Activated naive CD8-positive, alpha-beta T cell treated with anti-CD3 and anti-CD28 coated beads, Interleukin-2, amount 10 ng/mL, durations not matched to agents 7 days and 5 days (primary cell): ENCODE data around the gene LAMP1. TPM values are rescaled to one million over a fixed set of nuclear protein-coding genes. Genes with fewer than 3 reads are reported as not detected.
"Not testable (repeated sequence)": the region's sequence is repeated elsewhere in the genome, so short reads cannot be mapped to it uniquely, and the experiment has no call there.

ENCODE experiments used
- ATAC-seq: fragments of 150-1000 bp; cut with Tn5 transposase; one replicate; pipeline ENCODE4 v1.10.0; 2021; ENCODE audit warnings: low read depth, moderate library complexity
- POLR2A ChIA-PET: fragments of 350-600 bp; sonication (Branson Sonifier 250); formaldehyde crosslinking; loops from one replicate; lab custom pipeline; 2021; ENCODE audit warnings: antibody characterized with exemption; lab: Charles Lee
- DNase-seq: peaks from one replicate; pipeline ENCODE4 v3.0.0; 2021
- H3K27ac Mint-ChIP-seq: one replicate; pipeline ENCODE4 v1.8.0; 2022; ENCODE audit warnings: mild to moderate bottlenecking, mixed read lengths
- H3K27me3 Mint-ChIP-seq: one replicate; pipeline ENCODE4 v1.8.0; 2022; ENCODE audit warnings: mild to moderate bottlenecking, moderate library complexity, mixed read lengths
- H3K36me3 Mint-ChIP-seq: one replicate; pipeline ENCODE4 v1.8.0; 2021; ENCODE audit warnings: mild to moderate bottlenecking, mixed read lengths
- H3K4me1 Mint-ChIP-seq: one replicate; pipeline ENCODE4 v1.8.0; 2021; ENCODE audit warnings: mixed read lengths
- H3K4me3 Mint-ChIP-seq: one replicate; pipeline ENCODE4 v1.8.0; 2022; ENCODE audit warnings: mild to moderate bottlenecking, moderate library complexity, mixed read lengths
- H3K9me3 Mint-ChIP-seq: one replicate; pipeline ENCODE4 v1.8.0; 2021; ENCODE audit warnings: mixed read lengths
- total RNA-seq, 2 experiments: library from RNA; stranded (reverse); gene quantifications; one replicate each; pipeline ENCODE4 v1.2.3, GENCODE V29; 2021

LAMP1 gene
- total RNA-seq, 2 experiments from 2014 or later, result 90.1 to 96.5 TPM

DNA sequence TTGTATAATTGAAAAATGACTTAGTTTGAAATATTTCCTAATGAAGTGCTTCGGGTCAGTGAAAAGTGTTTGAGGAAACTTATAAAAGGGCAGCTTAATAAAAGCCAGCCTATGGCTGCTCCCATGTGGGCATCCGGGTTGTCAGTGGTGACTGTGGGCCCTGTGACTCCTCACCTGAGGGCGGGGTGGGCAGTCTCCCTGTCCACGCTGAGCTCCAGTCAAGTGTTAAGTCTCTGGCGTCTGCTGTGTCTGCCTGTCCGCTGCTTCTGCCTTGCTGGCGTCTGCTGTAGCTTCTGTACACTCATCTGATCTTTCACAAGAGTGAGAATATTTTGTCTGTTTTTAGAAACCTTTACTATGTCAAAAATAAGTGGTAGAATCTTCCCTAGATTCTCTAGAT is 7.1 kb downstream of the LAMP1 start:
- Mint-ChIP-seq H3K36me3 (peaks cover 6% of the 10 kb centered on the region), H3K4me3 (no peak overlapping the region), H3K27me3 (no peaks in the 10 kb centered on the region), H3K9me3 (no peaks in the 10 kb centered on the region), H3K4me1 (peaks cover 9% of the 10 kb centered on the region), H3K27ac (no peak overlapping the region)
- DNase-seq (no peak), ATAC-seq (no peak)
- POLR2A ChIA-PET, result no interaction called here

DNA sequence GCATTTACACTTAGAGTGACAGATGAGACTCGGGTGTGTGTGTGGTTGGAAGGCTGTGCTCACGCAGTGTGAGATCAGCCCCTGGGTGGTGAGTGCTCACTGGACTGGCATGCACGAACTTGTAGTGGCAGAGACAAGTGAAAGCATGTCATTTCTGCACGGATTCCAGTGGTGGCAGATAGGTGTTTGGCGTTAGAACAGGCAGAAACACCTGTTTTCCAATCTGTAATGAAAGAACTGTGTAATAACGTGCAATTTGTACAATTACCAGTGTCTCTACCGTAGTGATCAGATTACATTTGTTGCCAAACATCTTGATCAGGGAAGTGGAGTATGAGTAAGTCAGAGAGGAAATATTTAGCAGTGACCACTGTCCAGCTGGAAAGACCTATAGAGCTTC is 8.2 kb downstream of the LAMP1 start:
- H3K27me3 Mint-ChIP-seq, result no peaks in the 10 kb centered on the region
- H3K36me3 Mint-ChIP-seq, result peaks cover 10% of the 10 kb centered on the region
- H3K4me3 Mint-ChIP-seq, result no peak overlapping the region
- no peaks in the 10 kb centered on the region for H3K9me3 Mint-ChIP-seq
- no peak for ATAC-seq
- POLR2A ChIA-PET, result no interaction called here
- H3K27ac Mint-ChIP-seq, result no peak overlapping the region
- DNase-seq, result no peak
- H3K4me1 Mint-ChIP-seq, result peaks cover 9% of the 10 kb centered on the region

DNA sequence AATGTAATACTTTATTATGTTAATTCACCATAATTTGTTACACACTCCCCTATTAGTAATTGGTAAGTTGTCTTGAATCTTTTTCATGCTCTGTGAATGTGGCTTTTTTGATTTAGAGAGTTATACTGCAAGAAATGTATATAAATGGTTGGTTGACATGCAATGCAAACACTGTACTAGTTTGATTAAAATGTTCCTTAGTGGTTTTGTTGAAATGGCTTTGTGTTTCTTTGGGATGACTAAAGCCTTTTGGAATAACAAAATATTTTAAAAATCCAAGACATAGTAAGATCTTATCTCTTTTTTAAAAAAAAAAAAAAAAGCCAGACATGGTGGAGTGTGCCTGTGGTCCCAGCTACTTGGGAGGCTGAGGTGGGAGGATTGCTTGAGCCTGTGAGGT is 10.5 kb downstream of the LAMP1 start:
- ATAC-seq (no peak), DNase-seq (no peak)
- POLR2A ChIA-PET, result no interaction called here
- Mint-ChIP-seq H3K4me1 (peaks cover 5% of the 10 kb centered on the region), H3K9me3 (no peaks in the 10 kb centered on the region), H3K4me3 (no peak overlapping the region), H3K27me3 (no peaks in the 10 kb centered on the region), H3K36me3 (peaks cover 11% of the 10 kb centered on the region), H3K27ac (no peak overlapping the region)

DNA sequence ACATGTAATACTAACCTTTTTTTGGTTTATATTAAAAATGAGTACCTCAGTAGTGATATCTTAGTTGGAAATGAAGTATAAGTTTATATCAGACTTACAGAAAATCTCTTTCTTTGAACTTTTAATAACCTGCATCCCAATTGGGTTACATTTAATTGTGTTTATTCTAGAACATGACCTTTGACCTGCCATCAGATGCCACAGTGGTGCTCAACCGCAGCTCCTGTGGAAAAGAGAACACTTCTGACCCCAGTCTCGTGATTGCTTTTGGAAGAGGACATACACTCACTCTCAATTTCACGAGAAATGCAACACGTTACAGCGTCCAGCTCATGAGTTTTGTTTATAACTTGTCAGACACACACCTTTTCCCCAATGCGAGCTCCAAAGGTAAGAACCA is 12.4 kb downstream of the LAMP1 start:
- POLR2A ChIA-PET, result no interaction called here
- peaks cover 11% of the 10 kb centered on the region for H3K36me3 Mint-ChIP-seq
- no peaks in the 10 kb centered on the region for H3K9me3 Mint-ChIP-seq
- no peak overlapping the region for H3K27ac Mint-ChIP-seq
- H3K4me3 Mint-ChIP-seq, result no peak overlapping the region
- DNase-seq, result no peak
- no peaks in the 10 kb centered on the region for H3K27me3 Mint-ChIP-seq
- no peak for ATAC-seq
- peaks cover 2% of the 10 kb centered on the region for H3K4me1 Mint-ChIP-seq

DNA sequence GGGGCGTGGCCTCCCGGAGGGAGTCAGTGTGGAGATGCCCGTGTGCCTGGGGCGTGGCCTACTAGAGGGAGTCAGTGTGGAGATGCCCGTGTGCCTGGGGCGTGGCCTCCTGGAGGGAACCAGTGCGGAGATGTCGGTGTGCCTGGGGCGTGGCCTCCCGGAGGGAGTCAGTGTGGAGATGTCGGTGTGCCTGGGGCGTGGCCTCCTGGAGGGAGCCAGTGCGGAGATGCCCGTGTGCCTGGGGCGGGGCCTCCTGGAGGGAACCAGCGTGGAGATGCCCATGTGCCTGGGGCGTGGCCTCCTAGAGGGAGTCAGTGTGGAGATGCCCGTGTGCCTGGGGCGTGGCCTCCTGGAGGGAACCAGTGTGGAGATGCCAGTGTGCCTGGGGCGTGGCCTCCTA is 17.1 kb downstream of the LAMP1 start:
- H3K4me3 Mint-ChIP-seq, H3K9me3 Mint-ChIP-seq, POLR2A ChIA-PET, ATAC-seq, H3K4me1 Mint-ChIP-seq, H3K27me3 Mint-ChIP-seq, H3K36me3 Mint-ChIP-seq, H3K27ac Mint-ChIP-seq, DNase-seq: not testable (repeated sequence)

DNA sequence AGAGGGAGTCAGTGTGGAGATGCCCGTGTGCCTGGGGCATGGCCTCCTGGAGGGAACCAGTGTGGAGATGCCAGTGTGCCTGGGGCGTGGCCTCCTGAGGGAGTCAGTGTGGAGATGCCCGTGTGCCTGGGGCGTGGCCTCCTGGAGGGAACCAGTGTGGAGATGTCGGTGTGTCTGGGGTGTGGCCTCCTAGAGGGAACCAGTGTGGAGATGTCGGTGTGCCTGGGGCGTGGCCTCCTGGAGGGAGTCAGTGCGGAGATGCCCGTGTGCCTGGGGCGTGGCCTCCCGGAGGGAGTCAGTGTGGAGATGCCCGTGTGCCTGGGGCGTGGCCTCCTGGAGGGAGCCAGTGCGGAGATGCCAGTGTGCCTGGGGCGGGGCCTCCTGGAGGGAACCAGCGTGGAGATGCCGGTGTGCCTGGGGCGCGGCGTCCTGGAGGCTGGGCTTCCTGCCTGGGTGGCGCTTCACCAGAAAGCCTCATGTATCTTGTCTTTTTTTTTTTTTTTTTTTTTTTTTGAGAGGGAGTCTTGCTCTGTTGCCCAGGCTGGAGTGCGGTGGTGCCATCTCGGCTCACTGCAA is 17.9 kb downstream of the LAMP1 start:
- H3K4me1 Mint-ChIP-seq, H3K27ac Mint-ChIP-seq, ATAC-seq, H3K9me3 Mint-ChIP-seq, H3K36me3 Mint-ChIP-seq, H3K27me3 Mint-ChIP-seq, DNase-seq, POLR2A ChIA-PET, H3K4me3 Mint-ChIP-seq: not testable (repeated sequence)

DNA sequence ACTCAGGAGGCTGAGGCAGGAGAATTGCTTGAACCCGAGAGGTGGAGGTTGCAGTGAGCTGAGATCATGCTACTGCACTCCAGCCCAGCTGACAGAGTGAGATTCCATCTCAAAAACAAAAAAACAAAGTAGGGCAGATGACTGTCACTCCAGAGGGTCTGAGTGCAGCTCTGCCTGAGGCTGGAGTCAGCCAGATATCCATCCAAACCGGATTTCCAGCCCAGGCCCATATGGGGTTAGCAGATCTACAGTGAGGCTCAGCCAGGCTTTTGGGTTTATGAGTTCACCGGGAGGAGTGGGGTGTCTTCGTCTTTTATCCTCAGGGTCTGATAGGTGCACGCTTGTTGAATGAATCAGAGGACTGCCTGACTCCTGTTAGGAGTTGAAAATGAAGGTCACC is 19.0 kb downstream of the LAMP1 start:
- no peaks in the 10 kb centered on the region for H3K9me3 Mint-ChIP-seq
- POLR2A ChIA-PET, result no interaction called here
- H3K27me3 Mint-ChIP-seq, result no peaks in the 10 kb centered on the region
- ATAC-seq, result no peak
- H3K4me3 Mint-ChIP-seq, result no peak overlapping the region
- H3K4me1 Mint-ChIP-seq, result peaks cover 4% of the 10 kb centered on the region
- H3K36me3 Mint-ChIP-seq, result peaks cover 5% of the 10 kb centered on the region
- DNase-seq, result no peak
- H3K27ac Mint-ChIP-seq, result no peak overlapping the region

DNA sequence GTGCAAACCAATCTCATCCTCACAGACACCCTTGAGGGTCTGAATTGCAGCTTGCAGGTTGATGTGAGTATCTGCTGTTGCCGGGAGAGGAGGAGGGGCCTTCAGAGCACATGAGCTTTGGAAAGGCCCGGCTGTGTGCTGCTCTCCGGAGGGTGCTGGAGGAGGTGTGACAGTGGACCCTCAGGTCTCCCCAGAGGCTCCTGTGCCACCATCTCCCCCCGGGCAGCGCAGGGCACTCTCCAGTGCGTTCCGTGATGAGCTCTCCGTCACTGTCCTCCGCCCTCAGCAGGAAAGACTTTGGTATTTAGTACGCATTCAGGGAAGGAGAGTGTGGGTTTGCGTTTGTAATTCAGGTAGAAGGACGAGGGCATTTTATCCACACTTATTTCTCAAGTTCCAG is 20.0 kb downstream of the LAMP1 start:
- Mint-ChIP-seq H3K9me3 (no peaks in the 10 kb centered on the region), H3K4me3 (no peak overlapping the region), H3K27ac (no peak overlapping the region), H3K4me1 (peaks cover 4% of the 10 kb centered on the region), H3K36me3 (peaks cover 6% of the 10 kb centered on the region), H3K27me3 (no peaks in the 10 kb centered on the region)
- ATAC-seq, result no peak
- POLR2A ChIA-PET, result interaction anchor here (0.6 kb wide), 1 partner anchor 44 kb away, joined by 3 read pairs; no protein-coding TSS in a partner anchor
- DNase-seq, result no peak

DNA sequence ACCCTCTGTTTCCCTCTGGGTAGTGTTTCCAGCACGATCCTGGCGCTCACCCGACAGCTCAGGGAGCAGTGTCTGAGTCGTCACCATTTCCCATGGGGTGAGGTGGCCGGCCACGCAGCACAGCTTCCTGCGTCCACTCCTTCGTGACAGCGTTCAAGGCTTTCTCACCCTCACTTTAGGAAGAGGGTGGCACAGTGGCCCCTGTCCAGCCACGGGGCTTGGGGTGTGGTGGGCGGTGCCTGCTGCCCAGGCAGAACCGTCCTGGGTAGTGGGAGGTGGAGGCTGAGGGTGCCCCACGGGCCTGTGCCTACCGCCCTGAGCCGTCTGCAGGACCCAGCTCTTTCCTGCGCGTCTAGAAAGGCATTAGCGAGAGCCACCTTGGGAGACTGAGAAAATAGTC is 21.9 kb downstream of the LAMP1 start:
- ATAC-seq (no peak), DNase-seq (no peak)
- peaks cover 4% of the 10 kb centered on the region for H3K4me1 Mint-ChIP-seq
- H3K27me3 Mint-ChIP-seq, result no peaks in the 10 kb centered on the region
- H3K4me3 Mint-ChIP-seq, result no peak overlapping the region
- no peak overlapping the region for H3K27ac Mint-ChIP-seq
- H3K36me3 Mint-ChIP-seq, result peaks cover 12% of the 10 kb centered on the region
- H3K9me3 Mint-ChIP-seq, result no peaks in the 10 kb centered on the region
- POLR2A ChIA-PET, result no interaction called here

DNA sequence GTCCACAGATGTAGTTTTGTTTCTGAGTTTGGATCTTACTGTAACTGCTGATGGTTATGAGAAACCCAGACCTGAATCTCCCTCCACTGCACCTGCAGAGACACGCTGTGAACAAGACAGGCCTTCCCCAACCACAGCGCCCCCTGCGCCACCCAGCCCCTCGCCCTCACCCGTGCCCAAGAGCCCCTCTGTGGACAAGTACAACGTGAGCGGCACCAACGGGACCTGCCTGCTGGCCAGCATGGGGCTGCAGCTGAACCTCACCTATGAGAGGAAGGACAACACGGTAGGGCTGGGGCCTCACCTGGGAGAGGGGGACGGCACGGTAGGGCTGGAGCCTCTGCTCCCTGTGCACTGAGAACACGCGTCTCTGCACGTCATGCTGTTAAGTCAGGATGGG is 22.3 kb downstream of the LAMP1 start:
- POLR2A ChIA-PET, result no interaction called here
- H3K27ac Mint-ChIP-seq, result no peak overlapping the region
- no peaks in the 10 kb centered on the region for H3K27me3 Mint-ChIP-seq

DNA sequence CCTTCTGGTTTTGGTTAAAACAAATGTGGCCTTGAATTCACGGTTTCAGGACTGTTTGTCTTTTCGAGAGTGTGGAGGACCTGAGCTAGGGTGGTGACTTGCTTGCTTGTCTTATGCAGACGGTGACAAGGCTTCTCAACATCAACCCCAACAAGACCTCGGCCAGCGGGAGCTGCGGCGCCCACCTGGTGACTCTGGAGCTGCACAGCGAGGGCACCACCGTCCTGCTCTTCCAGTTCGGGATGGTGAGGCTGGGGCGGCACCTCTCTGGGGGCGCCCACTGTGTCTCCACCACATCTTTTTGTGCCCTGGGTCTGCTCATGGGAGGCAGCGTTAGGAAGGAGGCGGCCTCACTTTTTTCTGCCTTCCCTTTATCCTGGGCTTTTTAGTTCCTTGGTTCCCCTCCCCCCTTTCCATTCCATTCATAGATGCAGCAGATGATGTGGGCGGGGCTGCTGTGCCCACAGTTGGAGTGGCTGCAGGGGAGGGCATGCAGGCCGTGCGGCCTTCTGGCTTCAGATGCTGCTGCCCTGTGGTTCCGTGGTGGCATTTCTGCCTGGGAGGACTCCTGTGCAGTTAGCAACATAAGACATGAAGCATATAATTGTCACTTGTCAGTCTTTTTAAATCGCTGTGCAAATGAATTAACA is 23.3 kb downstream of the LAMP1 start:
- H3K4me3 Mint-ChIP-seq, result no peak overlapping the region
- no peak overlapping the region for H3K27ac Mint-ChIP-seq
- ATAC-seq (no peak), DNase-seq (no peak)
- peaks cover 12% of the 10 kb centered on the region for H3K36me3 Mint-ChIP-seq
- H3K27me3 Mint-ChIP-seq, result no peaks in the 10 kb centered on the region
- POLR2A ChIA-PET, result no interaction called here
- H3K4me1 Mint-ChIP-seq, result no peaks in the 10 kb centered on the region
- H3K9me3 Mint-ChIP-seq, result no peaks in the 10 kb centered on the region

More for the DNA sequence above, 22.3 kb downstream of the LAMP1 start:
- H3K36me3 Mint-ChIP-seq, result peaks cover 12% of the 10 kb centered on the region
- H3K9me3 Mint-ChIP-seq, result no peaks in the 10 kb centered on the region
- DNase-seq (no peak), ATAC-seq (no peak)
- H3K4me1 Mint-ChIP-seq, result peaks cover 4% of the 10 kb centered on the region
- H3K4me3 Mint-ChIP-seq, result no peak overlapping the region

DNA sequence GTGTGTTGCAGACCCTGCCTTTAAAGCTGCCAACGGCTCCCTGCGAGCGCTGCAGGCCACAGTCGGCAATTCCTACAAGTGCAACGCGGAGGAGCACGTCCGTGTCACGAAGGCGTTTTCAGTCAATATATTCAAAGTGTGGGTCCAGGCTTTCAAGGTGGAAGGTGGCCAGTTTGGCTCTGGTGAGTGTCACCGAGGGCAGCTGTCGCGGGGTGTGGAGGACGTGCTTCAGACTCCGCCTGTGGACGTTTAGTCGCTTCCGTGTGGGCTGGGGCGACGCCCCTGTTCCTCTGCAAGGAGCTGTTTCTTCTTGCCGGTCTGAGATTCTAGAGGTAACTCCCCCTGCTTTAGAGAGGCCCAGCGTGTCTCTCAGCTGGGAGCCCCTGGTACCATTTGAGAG is 24.5 kb downstream of the LAMP1 start:
- ATAC-seq, result no peak
- H3K36me3 Mint-ChIP-seq, result peaks cover 12% of the 10 kb centered on the region
- POLR2A ChIA-PET, result no interaction called here
- no peak overlapping the region for H3K27ac Mint-ChIP-seq
- no peaks in the 10 kb centered on the region for H3K4me1 Mint-ChIP-seq
- DNase-seq, result no peak
- H3K27me3 Mint-ChIP-seq, result peaks cover under 1% of the 10 kb centered on the region
- H3K9me3 Mint-ChIP-seq, result no peaks in the 10 kb centered on the region
- H3K4me3 Mint-ChIP-seq, result no peak overlapping the region

DNA sequence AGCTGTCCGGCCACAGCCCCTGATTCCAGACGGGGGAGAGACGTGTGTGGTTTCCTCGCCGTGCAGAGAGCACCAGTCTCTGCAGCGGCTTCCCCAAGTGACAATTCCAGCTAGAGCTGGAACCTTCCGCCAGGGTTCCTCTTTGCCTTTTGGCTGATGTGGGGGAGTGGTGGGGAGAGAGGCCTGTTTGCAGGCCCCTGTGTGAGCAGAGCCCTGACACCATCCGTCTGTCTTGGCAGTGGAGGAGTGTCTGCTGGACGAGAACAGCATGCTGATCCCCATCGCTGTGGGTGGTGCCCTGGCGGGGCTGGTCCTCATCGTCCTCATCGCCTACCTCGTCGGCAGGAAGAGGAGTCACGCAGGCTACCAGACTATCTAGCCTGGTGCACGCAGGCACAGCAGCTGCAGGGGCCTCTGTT is 25.0 kb downstream of the LAMP1 start:
- no peaks in the 10 kb centered on the region for H3K4me1 Mint-ChIP-seq
- H3K4me3 Mint-ChIP-seq, result no peak overlapping the region
- POLR2A ChIA-PET, result no interaction called here
- DNase-seq (no peak), ATAC-seq (no peak)
- no peaks in the 10 kb centered on the region for H3K9me3 Mint-ChIP-seq
- H3K27me3 Mint-ChIP-seq, result peaks cover 1% of the 10 kb centered on the region
- no peak overlapping the region for H3K27ac Mint-ChIP-seq
- peaks cover 12% of the 10 kb centered on the region for H3K36me3 Mint-ChIP-seq

DNA sequence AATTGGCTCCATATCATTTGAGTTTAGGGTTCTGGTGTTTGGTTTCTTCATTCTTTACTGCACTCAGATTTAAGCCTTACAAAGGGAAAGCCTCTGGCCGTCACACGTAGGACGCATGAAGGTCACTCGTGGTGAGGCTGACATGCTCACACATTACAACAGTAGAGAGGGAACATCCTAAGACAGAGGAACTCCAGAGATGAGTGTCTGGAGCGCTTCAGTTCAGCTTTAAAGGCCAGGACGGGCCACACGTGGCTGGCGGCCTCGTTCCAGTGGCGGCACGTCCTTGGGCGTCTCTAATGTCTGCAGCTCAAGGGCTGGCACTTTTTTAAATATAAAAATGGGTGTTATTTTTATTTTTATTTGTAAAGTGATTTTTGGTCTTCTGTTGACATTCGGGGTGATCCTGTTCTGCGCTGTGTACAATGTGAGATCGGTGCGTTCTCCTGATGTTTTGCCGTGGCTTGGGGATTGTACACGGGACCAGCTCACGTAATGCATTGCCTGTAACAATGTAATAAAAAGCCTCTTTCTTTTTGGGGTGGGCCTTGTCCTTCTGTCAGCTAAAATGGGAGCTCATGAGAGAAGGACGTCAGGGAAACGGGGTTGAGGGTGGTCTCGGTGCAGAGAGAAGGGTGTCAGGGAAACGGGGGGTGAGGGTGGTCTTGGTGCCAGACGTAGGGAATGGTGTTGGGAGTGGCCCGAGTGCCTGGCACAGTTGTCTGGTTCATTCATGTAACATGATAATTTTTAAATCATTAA is 26.0 kb downstream of the LAMP1 start:
- no peak overlapping the region for H3K4me3 Mint-ChIP-seq
- H3K36me3 Mint-ChIP-seq, result peaks cover 12% of the 10 kb centered on the region
- ATAC-seq (no peak), DNase-seq (no peak)
- H3K4me1 Mint-ChIP-seq, result no peaks in the 10 kb centered on the region
- peaks cover 1% of the 10 kb centered on the region for H3K27me3 Mint-ChIP-seq
- no peaks in the 10 kb centered on the region for H3K9me3 Mint-ChIP-seq
- H3K27ac Mint-ChIP-seq, result no peak overlapping the region
- POLR2A ChIA-PET, result no interaction called here
